ENCODE results near the gene COA1. TPM values are rescaled to one million over a fixed set of nuclear protein-coding genes. Genes with fewer than 3 reads are reported as not detected.

The COA1 gene
- total RNA-seq, 4 donors from 2014 or later: 34.0 to 84.2 (median 54.4) TPM

- Histone ChIP-seq H3K27me3 (no peaks in the 10 kb centered on the region), H3K4me3 (no peak overlapping the region), H3K27ac (no peak overlapping the region), H3K4me1 (peaks cover 0 to 33% (median 0%) of the 10 kb centered on the region in 4 donors), H3K9me3 (no peaks in the 10 kb centered on the region), H3K36me3 (no peaks in the 10 kb centered on the region)
- no peak for TF ChIP-seq CTCF (IDR thresholded peaks at IDR 0.05)
- TF ChIP-seq POLR2A (IDR thresholded peaks at IDR 0.05): no peak
- no peak for DNase-seq
These were observed 32.1 kb upstream of the COA1 start for GRCh38 chr7:43761382-43761781.

- no peak overlapping the region for H3K4me3 ChIP-seq
- peaks cover 0 to 33% (median 0%) of the 10 kb centered on the region in 4 donors for H3K4me1 ChIP-seq
- no peaks in the 10 kb centered on the region for H3K36me3 ChIP-seq
- H3K9me3 ChIP-seq: no peaks in the 10 kb centered on the region
- H3K27me3 ChIP-seq: no peaks in the 10 kb centered on the region
- no peak for TF ChIP-seq CTCF (IDR thresholded peaks at IDR 0.05)
- no peak for TF ChIP-seq POLR2A (IDR thresholded peaks at IDR 0.05)
- DNase-seq: no peak
- H3K27ac ChIP-seq: no peak overlapping the region
These were observed 31.5 kb upstream of the COA1 start for GRCh38 chr7:43760861-43761260.

- H3K27ac ChIP-seq: peak overlapping the region; percentile 65 to 78 (median 76)
- no peaks in the 10 kb centered on the region for H3K9me3 ChIP-seq
- peak in 2 of 3 donors; percentile 30 to 65 for DNase-seq
- H3K4me1 ChIP-seq: peaks cover 0 to 21% (median 0%) of the 10 kb centered on the region in 4 donors
- no peaks in the 10 kb centered on the region for H3K27me3 ChIP-seq
- H3K4me3 ChIP-seq: peak overlapping the region; percentile 74 to 91 (median 84)
- no peaks in the 10 kb centered on the region for H3K36me3 ChIP-seq
- TF ChIP-seq POLR2A (IDR thresholded peaks at IDR 0.05): no peak
- TF ChIP-seq CTCF (IDR thresholded peaks at IDR 0.05): no peak
These were observed 29.7 kb upstream of the COA1 start for GRCh38 chr7:43758822-43759683.

GRCh38 chr7:43758029-43758821 lies 28.9 kb upstream of the COA1 start, which contains the start of gene BLVRA:
Gene BLVRA, plus strand, starts transcription at chr7:43758680. Its CDS starts 12,479 bp downstream, at chr7:43771159.
- Histone ChIP-seq H3K36me3 (no peaks in the 10 kb centered on the region), H3K27ac (peak within 1 kb of the TSS; percentile 65 to 78 (median 76)), H3K27me3 (no peaks in the 10 kb centered on the region), H3K4me3 (peak within 1 kb of the TSS; percentile 74 to 91 (median 84)), H3K9me3 (no peaks in the 10 kb centered on the region), H3K4me1 (peaks cover 0 to 18% (median 0%) of the 10 kb centered on the region in 4 donors)
- TF ChIP-seq POLR2A (IDR thresholded peaks at IDR 0.05): no peak
- TF ChIP-seq CTCF (IDR thresholded peaks at IDR 0.05): no peak
- DNase-seq: peak; percentile 54 to 79 (median 74)

- H3K4me3 ChIP-seq: no peak overlapping the region
- TF ChIP-seq POLR2A (IDR thresholded peaks at IDR 0.05) (no peak), CTCF (IDR thresholded peaks at IDR 0.05) (no peak)
- DNase-seq: no peak
- H3K27me3 ChIP-seq: no peaks in the 10 kb centered on the region
- H3K27ac ChIP-seq: no peak overlapping the region
- H3K4me1 ChIP-seq: peaks cover 0 to 18% (median 0%) of the 10 kb centered on the region in 4 donors
- no peaks in the 10 kb centered on the region for H3K36me3 ChIP-seq
- no peaks in the 10 kb centered on the region for H3K9me3 ChIP-seq
These were observed 27.9 kb upstream of the COA1 start for GRCh38 chr7:43757073-43757720.

Measured in Peyer's patch (tissue), 4 donors.